ENCODE measurements around the gene SNRNP35. TPM values are rescaled to one million over a fixed set of nuclear protein-coding genes. Genes with fewer than 3 reads are reported as not detected.
"Not testable (repeated sequence)": the region's sequence is repeated elsewhere in the genome, so short reads cannot be mapped to it uniquely, and the experiment has no call there.

The SNRNP35 gene
- total RNA-seq, 2 donors from 2014 or later, result 17.4 to 23.2 TPM

DNA sequence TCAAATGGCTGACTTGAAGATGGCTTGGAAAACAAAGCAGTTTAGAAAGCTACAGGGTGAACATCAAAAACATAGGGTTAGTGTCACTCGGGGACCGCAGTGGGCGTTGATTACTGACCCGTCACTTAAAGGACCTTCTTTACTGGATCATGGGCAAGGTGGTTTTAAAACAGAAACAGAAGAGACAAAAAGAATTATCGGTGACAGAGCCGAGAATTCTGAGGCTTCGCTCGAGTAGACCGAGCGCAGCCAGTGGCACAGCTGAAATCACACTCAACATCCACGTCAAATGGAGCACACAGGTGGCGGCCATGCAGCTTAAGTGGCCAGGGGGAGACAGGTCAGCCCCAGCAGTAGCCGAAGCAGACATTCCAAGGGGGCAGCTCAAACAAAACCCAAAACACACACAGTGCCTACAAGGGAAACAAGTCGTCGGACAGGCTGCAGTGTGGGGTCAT lies 17.3 kb downstream of the SNRNP35 start:
- no peaks in the 10 kb centered on the region for H3K4me1 ChIP-seq
- H3K36me3 ChIP-seq, result no peaks in the 10 kb centered on the region
- no peak overlapping the region for H3K27ac ChIP-seq
- no peaks in the 10 kb centered on the region for H3K27me3 ChIP-seq
- intact Hi-C loops (cut with DNase I), result no loop called here
- TF ChIP-seq, protein P1, sequence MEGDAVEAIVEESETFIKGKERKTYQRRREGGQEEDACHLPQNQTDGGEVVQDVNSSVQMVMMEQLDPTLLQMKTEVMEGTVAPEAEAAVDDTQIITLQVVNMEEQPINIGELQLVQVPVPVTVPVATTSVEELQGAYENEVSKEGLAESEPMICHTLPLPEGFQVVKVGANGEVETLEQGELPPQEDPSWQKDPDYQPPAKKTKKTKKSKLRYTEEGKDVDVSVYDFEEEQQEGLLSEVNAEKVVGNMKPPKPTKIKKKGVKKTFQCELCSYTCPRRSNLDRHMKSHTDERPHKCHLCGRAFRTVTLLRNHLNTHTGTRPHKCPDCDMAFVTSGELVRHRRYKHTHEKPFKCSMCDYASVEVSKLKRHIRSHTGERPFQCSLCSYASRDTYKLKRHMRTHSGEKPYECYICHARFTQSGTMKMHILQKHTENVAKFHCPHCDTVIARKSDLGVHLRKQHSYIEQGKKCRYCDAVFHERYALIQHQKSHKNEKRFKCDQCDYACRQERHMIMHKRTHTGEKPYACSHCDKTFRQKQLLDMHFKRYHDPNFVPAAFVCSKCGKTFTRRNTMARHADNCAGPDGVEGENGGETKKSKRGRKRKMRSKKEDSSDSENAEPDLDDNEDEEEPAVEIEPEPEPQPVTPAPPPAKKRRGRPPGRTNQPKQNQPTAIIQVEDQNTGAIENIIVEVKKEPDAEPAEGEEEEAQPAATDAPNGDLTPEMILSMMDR (IDR thresholded peaks at IDR 0.05), result no peak
- no peak overlapping the region for H3K9ac ChIP-seq (ENCODE audit: low read depth in 2 of 2, low read length in 2 of 2)
- no peak for DNase-seq
- no peak overlapping the region for H3K4me3 ChIP-seq
- no peaks in the 10 kb centered on the region for H3K9me3 ChIP-seq

DNA sequence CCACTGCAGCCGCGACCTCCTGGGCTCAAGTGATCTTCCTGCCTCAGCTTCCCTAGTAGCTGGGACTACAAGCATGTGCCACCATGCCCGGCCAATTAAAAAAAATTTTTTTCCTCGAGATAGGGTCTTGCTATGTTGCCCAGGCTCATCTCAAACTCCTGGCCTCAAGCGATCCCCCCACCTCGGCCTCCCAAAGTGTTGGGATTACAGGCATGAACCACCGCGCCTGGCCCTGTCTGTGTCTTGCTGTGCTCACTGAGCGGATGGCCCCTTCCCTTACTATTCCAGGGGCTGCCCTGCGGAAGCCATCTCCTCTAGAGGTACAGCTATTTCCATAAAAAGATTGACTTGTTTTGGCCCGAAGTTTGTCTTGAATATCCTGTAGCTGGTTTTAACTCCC lies 20.1 kb downstream of the SNRNP35 start:
- Histone ChIP-seq H3K27me3 (no peaks in the 10 kb centered on the region), H3K9me3 (no peaks in the 10 kb centered on the region), H3K4me3 (no peak overlapping the region), H3K9ac (ENCODE audit: low read depth in 2 of 2, low read length in 2 of 2) (no peak overlapping the region), H3K4me1 (no peaks in the 10 kb centered on the region), H3K27ac (no peak overlapping the region), H3K36me3 (no peaks in the 10 kb centered on the region)
- DNase-seq, result no peak
- intact Hi-C loops (cut with DNase I), result no loop called here
- TF ChIP-seq, protein P1 (IDR thresholded peaks at IDR 0.05), result no peak

DNA sequence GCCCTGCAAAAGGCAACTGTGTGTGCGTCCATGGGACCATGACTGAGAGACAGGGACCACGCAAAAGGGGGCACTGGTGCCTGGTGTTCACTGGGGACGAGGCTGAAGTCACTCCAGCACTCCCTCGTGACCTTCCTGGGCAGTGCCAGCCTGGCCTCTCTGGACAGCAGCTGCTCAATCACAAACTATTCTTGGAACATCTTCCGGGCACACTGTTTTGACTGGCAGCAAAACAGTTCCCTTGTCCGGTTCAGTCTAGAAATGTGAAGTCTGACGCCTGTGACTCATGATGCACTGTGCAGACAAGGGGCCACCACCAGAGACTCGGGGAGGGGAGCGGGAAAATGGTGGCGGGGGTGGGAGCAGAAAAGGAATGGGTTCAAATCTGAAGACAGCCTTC lies 20.8 kb downstream of the SNRNP35 start:
- no peak for DNase-seq
- no peaks in the 10 kb centered on the region for H3K9me3 ChIP-seq
- H3K4me1 ChIP-seq, result no peaks in the 10 kb centered on the region
- no peak overlapping the region for H3K4me3 ChIP-seq
- no peaks in the 10 kb centered on the region for H3K27me3 ChIP-seq
- TF ChIP-seq, protein P1 (IDR thresholded peaks at IDR 0.05), result no peak
- H3K9ac ChIP-seq (ENCODE audit: low read depth in 2 of 2, low read length in 2 of 2), result no peak overlapping the region
- intact Hi-C loops (cut with DNase I), result no loop called here
- H3K27ac ChIP-seq, result no peak overlapping the region
- H3K36me3 ChIP-seq, result no peaks in the 10 kb centered on the region

DNA sequence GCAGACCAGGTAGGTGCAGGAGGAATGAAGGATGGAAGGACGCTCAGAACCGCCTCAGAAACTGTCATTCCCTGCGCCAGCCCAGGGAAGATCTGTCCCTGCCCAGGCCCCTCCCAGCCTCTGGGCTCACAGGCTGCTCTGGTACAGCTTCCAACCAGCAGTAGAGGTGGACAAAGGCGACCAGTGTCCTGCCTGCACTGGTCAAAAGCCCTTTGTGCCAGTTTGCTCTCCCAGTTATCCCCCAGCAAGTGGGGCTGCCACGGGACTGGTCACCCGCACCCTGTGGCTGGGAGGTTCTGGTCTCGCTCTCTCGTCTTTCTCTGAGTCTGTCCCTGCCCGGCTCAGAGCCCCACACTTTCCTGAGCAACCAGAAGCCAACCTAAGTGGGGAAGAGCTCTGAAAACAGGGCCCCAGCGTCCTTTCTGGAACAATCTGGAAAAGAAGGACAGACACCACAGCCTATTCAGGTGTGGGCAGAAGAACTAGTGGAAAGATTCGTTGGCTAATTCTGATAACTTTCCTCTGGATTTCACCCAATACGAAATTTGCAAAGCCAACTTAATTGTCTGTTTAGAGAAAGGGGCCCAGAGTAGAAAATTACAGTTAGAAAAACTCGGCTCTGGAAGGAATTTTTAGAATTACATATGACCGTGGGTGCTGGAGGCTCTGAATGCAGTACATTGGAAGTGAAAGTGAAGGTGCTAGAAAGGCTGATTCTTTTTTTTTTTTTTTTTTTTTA lies 21.7 kb downstream of the SNRNP35 start:
- no peak overlapping the region for H3K27ac ChIP-seq
- no peaks in the 10 kb centered on the region for H3K4me1 ChIP-seq
- H3K9me3 ChIP-seq, result no peaks in the 10 kb centered on the region
- no peak overlapping the region for H3K9ac ChIP-seq (ENCODE audit: low read depth in 2 of 2, low read length in 2 of 2)
- intact Hi-C loops (cut with DNase I), result no loop called here
- H3K27me3 ChIP-seq, result no peaks in the 10 kb centered on the region
- TF ChIP-seq, protein P1 (IDR thresholded peaks at IDR 0.05), result no peak
- no peak for DNase-seq
- H3K36me3 ChIP-seq, result no peaks in the 10 kb centered on the region
- no peak overlapping the region for H3K4me3 ChIP-seq

DNA sequence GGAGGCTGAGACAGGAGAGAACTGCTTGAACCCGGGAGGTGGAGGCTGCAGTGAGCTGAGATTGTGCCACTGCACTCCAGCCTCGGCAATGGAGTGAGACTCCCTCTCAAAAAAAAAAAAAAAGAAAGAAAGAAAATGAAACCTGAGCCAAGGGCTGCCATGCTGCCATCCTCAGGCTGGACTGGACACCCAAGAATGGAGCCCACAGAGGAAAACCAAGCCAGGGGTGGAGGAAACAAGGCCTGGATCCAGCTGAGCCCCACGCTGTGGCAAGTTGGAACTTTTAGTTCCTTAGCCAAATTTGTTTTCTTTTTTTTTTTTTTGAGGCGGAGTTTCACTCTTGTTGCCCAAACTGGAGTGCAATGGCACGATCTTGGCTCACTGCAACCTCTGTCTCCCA lies 23.3 kb downstream of the SNRNP35 start:
- H3K4me3 ChIP-seq; DNase-seq; H3K27me3 ChIP-seq; H3K9ac ChIP-seq (ENCODE audit: low read depth in 2 of 2, low read length in 2 of 2); H3K27ac ChIP-seq; intact Hi-C loops (cut with DNase I); H3K4me1 ChIP-seq; H3K9me3 ChIP-seq; H3K36me3 ChIP-seq: not testable (repeated sequence)

DNA sequence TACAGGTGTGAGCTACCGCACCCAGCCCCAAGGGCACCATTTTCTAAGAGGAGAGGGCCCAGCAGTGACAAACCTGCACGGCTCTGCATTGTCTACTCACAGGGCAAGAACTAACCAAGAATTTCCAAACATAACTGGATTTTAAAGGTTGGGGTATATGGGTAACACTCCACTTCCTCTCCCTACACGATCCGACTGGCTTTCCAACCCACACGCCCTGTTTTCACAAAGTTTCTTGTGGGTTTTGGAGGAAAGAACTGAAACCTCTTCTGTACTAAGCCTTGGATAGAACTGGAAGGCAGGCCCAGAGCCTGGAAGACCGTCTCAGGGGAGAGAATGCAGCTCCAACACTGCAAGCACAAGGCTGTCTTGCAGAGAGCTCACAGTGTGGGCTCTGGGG lies 24.9 kb downstream of the SNRNP35 start:
- H3K4me1 ChIP-seq, result no peaks in the 10 kb centered on the region
- H3K27ac ChIP-seq, result no peak overlapping the region
- TF ChIP-seq, protein P1 (IDR thresholded peaks at IDR 0.05), result no peak
- intact Hi-C loops (cut with DNase I), result no loop called here
- H3K36me3 ChIP-seq, result no peaks in the 10 kb centered on the region
- no peaks in the 10 kb centered on the region for H3K27me3 ChIP-seq
- no peak overlapping the region for H3K4me3 ChIP-seq
- no peaks in the 10 kb centered on the region for H3K9me3 ChIP-seq
- H3K9ac ChIP-seq (ENCODE audit: low read depth in 2 of 2, low read length in 2 of 2), result no peak overlapping the region
- no peak for DNase-seq

Measured in colonic mucosa (tissue), 4 donors.